GM12874 (cell line): Measurements from ENCODE around the gene MFSD6L.

ENCODE experiments used
- CTCF ChIP-seq: IDR thresholded peaks from 2 replicates; pipeline ENCODE4 v1.5.1; 2011; ENCODE audit warnings: low read depth, mild to moderate bottlenecking, control low read depth, low read length, moderate library complexity; ENCODE audit not compliant: insufficient read depth

Gene MFSD6L

GRCh38 chr17:8749616-8750015 lies 49.5 kb downstream of the MFSD6L start:
- no peak for TF ChIP-seq CTCF

- TF ChIP-seq CTCF: no peak
These were observed 51.4 kb downstream of the MFSD6L start for GRCh38 chr17:8747742-8748141.
